CD14-positive monocyte (primary cell): ENCODE measurements around the gene PI4KB. TPM values are rescaled to one million over a fixed set of nuclear protein-coding genes. Genes with fewer than 3 reads are reported as not detected.

Experiments used
- DNase-seq, 3 donors: peaks; one replicate each; pipeline ENCODE4 v3.0.0-alpha.2; 2011 to 2022
- H2AFZ ChIP-seq: 2 replicates; pipeline ENCODE4 v1.6.0; 2012; ENCODE audit warnings: mild to moderate bottlenecking, low read depth, low read length, inconsistent platforms; ENCODE audit not compliant: insufficient read depth, poor library complexity, severe bottlenecking
- H3K27ac ChIP-seq, 2 donors: 1 replicate in 1 of 2; 2 replicates in 1 of 2; pipeline ENCODE4 v1.5.1; 2012 to 2013; ENCODE audit warnings: low read length in 2 of 2, control low read depth in 1 of 2, inconsistent platforms in 1 of 2, low read depth in 1 of 2, mild to moderate bottlenecking in 1 of 2
- H3K27me3 ChIP-seq, 2 donors: one replicate each; pipeline versions ENCODE4 v1.6.0 to v1.6.1; 2011 to 2013; ENCODE audit warnings: low read length in 2 of 2; ENCODE audit not compliant: control insufficient read depth in 2 of 2, insufficient read depth in 2 of 2
- H3K36me3 ChIP-seq, 2 donors: replicated peaks in 1 of 2; 1 replicate in 1 of 2; 2 replicates in 1 of 2; pipeline versions ENCODE4 v1.5.1 to v1.6.1; 2012 to 2013; ENCODE audit warnings: low read length in 2 of 2, control low read depth in 1 of 2, inconsistent platforms in 1 of 2, mild to moderate bottlenecking in 1 of 2; ENCODE audit not compliant: insufficient read depth in 2 of 2, control insufficient read depth in 1 of 2
- H3K4me1 ChIP-seq, 2 donors: 1 replicate in 1 of 2; 2 replicates in 1 of 2; pipeline versions ENCODE4 v1.5.1 to v1.6.1; 2012 to 2013; ENCODE audit warnings: low read length in 2 of 2, control low read depth in 1 of 2, inconsistent platforms in 1 of 2, mild to moderate bottlenecking in 1 of 2, moderate library complexity in 1 of 2; ENCODE audit not compliant: insufficient read depth in 2 of 2, control insufficient read depth in 1 of 2
- H3K4me2 ChIP-seq: replicated peaks from 2 replicates; pipeline ENCODE3; 2012; ENCODE audit warnings: low read length, moderate library complexity, mild to moderate bottlenecking; ENCODE audit not compliant: poor library complexity, severe bottlenecking; ENCODE audit errors: extremely low read depth
- H3K4me3 ChIP-seq, 3 experiments: fragments of 200-600 bp in 1 of 3; sonication (generic) in 1 of 3; replicated peaks in 1 of 3; 1 replicate in 2 of 3; 2 replicates in 1 of 3; pipeline ENCODE4 v1.5.1; 2011 to 2013; ENCODE audit warnings: low read length in 3 of 3, mild to moderate bottlenecking in 3 of 3, control low read depth in 2 of 3, low read depth in 2 of 3, inconsistent platforms in 1 of 3, moderate library complexity in 1 of 3
- H3K79me2 ChIP-seq: 2 replicates; pipeline ENCODE4 v1.6.0; 2012; ENCODE audit warnings: mild to moderate bottlenecking, control low read depth, inconsistent platforms, low read length, moderate library complexity; ENCODE audit not compliant: insufficient read depth
- H3K9ac ChIP-seq: 2 replicates; pipeline ENCODE4 v1.6.0; 2017; ENCODE audit warnings: low read length, mild to moderate bottlenecking; ENCODE audit not compliant: insufficient read depth, poor library complexity, severe bottlenecking
- H3K9me3 ChIP-seq, 2 donors: replicated peaks in 1 of 2; 1 replicate in 1 of 2; 2 replicates in 1 of 2; pipeline versions ENCODE4 v1.5.1 to v1.6.1; 2012 to 2013; ENCODE audit warnings: low read length in 2 of 2, control low read depth in 1 of 2; ENCODE audit not compliant: control insufficient read depth in 1 of 2, insufficient read depth in 1 of 2
- H4K20me1 ChIP-seq: 2 replicates; pipeline ENCODE4 v1.6.0; 2012; ENCODE audit warnings: mild to moderate bottlenecking, low read length, control low read depth, moderate library complexity; ENCODE audit not compliant: insufficient read depth
- H3K27ac Mint-ChIP-seq, 7 donors: one replicate each; pipeline ENCODE4 v1.8.0; 2020; ENCODE audit warnings: mild to moderate bottlenecking in 7 of 7, mixed read lengths in 7 of 7, moderate library complexity in 6 of 7, inconsistent platforms in 2 of 7
- H3K27me3 Mint-ChIP-seq, 3 donors: one replicate each; pipeline ENCODE4 v1.8.0; 2021 to 2022; ENCODE audit warnings: low read depth in 3 of 3, mild to moderate bottlenecking in 3 of 3, mixed read lengths in 3 of 3, moderate library complexity in 3 of 3, inconsistent platforms in 1 of 3
- H3K36me3 Mint-ChIP-seq, 2 donors: one replicate each; pipeline ENCODE4 v1.8.0; 2020; ENCODE audit warnings: mixed read lengths in 2 of 2, inconsistent platforms in 1 of 2, mild to moderate bottlenecking in 1 of 2
- H3K4me1 Mint-ChIP-seq: one replicate; pipeline ENCODE4 v1.8.0; 2020; ENCODE audit warnings: mild to moderate bottlenecking, mixed read lengths
- H3K4me3 Mint-ChIP-seq, 2 donors: one replicate each; pipeline ENCODE4 v1.8.0; 2020; ENCODE audit warnings: mild to moderate bottlenecking in 2 of 2, mixed read lengths in 2 of 2, moderate library complexity in 1 of 2
- H3K9me3 Mint-ChIP-seq, 7 donors: one replicate each; pipeline ENCODE4 v1.8.0; 2020 to 2022; ENCODE audit warnings: mixed read lengths in 7 of 7, mild to moderate bottlenecking in 6 of 7, moderate library complexity in 6 of 7, inconsistent platforms in 2 of 7
- CTCF ChIP-seq: fragments of 200-600 bp; IDR thresholded peaks from one replicate; pipeline ENCODE4 v1.8.0; 2022; ENCODE audit warnings: antibody characterized with exemption, mild to moderate bottlenecking
- WGBS: methylation state at CpG from one replicate; pipeline ENCODE4 v1.1.5; 2013; ENCODE audit warnings: missing lambda C conversion rate; ENCODE audit not compliant: insufficient coverage; 5-methylcytosine and 5-hydroxymethylcytosine counted together
- intact Hi-C, 2 donors: fragments of 100-400 bp; cut with micrococcal nuclease; formaldehyde crosslinking; loops; one replicate each; pipeline versions ENCODE4 v1.15.0 to v1.15.1; 2023
- polyA plus RNA-seq, 3 donors: library from polyadenylated mRNA; depleted of rRNA in 1 of 3; unstranded in 2 of 3; stranded (reverse) in 1 of 3; fragments of 300-500 nt in 2 of 3; fragments of >200 nt in 1 of 3; fragmentation: Illumina TruSeq in 2 of 3; gene quantifications; 1 replicate in 2 of 3; 2 replicates in 1 of 3; pipeline ENCODE4 v1.2.3, GENCODE V29; 2012 to 2021

The PI4KB gene
- polyA plus RNA-seq, 3 donors: 37.8 to 148 (median 50.3) TPM

- DNase-seq: no peak
- H3K9me3 ChIP-seq: no peaks in the 10 kb centered on the region
- peaks cover 35% of the 10 kb centered on the region for H4K20me1 ChIP-seq
- H3K4me3 ChIP-seq: no peak overlapping the region
- Mint-ChIP-seq H3K27ac (peak overlapping the region in 2 of 7 donors; percentile 15 to 36), H3K4me1 (peaks cover 8% of the 10 kb centered on the region), H3K4me3 (no peak overlapping the region), H3K36me3 (peaks cover 67 to 87% of the 10 kb centered on the region in 2 donors), H3K27me3 (no peaks in the 10 kb centered on the region), H3K9me3 (no peaks in the 10 kb centered on the region)
- no peak overlapping the region for H3K9ac ChIP-seq
- H3K27ac ChIP-seq: peak overlapping the region in 1 of 2 donors; percentile 46
- TF ChIP-seq CTCF: no peak
- peaks cover 12% of the 10 kb centered on the region for H3K79me2 ChIP-seq
- peaks cover 63 to 80% of the 10 kb centered on the region in 2 donors for H3K36me3 ChIP-seq
- no peak overlapping the region for H2AFZ ChIP-seq
- H3K4me2 ChIP-seq: no peak overlapping the region
- 86% methylated on average over 5 of the region's 8 CpGs for WGBS
- H3K4me1 ChIP-seq: peaks cover 0 to 5% of the 10 kb centered on the region in 2 donors
- H3K27me3 ChIP-seq: no peaks in the 10 kb centered on the region
- intact Hi-C loops: no loop called here
These were observed 60.4 kb downstream of the PI4KB start for GRCh38 chr1:151266821-151267220.

GRCh38 chr1:151266315-151266714 lies 60.9 kb downstream of the PI4KB start:
- H3K27me3 ChIP-seq: no peaks in the 10 kb centered on the region
- no peak overlapping the region for H2AFZ ChIP-seq
- Mint-ChIP-seq H3K4me3 (no peak overlapping the region), H3K4me1 (peaks cover 8% of the 10 kb centered on the region), H3K9me3 (no peaks in the 10 kb centered on the region), H3K27ac (peak overlapping the region in 2 of 7 donors; percentile 15 to 23), H3K27me3 (no peaks in the 10 kb centered on the region), H3K36me3 (peaks cover 64 to 88% of the 10 kb centered on the region in 2 donors)
- H3K4me3 ChIP-seq: no peak overlapping the region
- no peak for DNase-seq
- peaks cover 17% of the 10 kb centered on the region for H3K79me2 ChIP-seq
- H3K27ac ChIP-seq: peak overlapping the region in 1 of 2 donors; percentile 46
- no CpG with 5 or more reads among the region's 3 CpGs for WGBS
- H3K9me3 ChIP-seq: no peaks in the 10 kb centered on the region
- peaks cover 68 to 81% of the 10 kb centered on the region in 2 donors for H3K36me3 ChIP-seq
- no peak overlapping the region for H3K4me2 ChIP-seq
- peaks cover 40% of the 10 kb centered on the region for H4K20me1 ChIP-seq
- no peak overlapping the region for H3K9ac ChIP-seq
- intact Hi-C loops: no loop called here
- H3K4me1 ChIP-seq: peaks cover 0 to 5% of the 10 kb centered on the region in 2 donors
- no peak for TF ChIP-seq CTCF
